B cell (primary cell): ENCODE data around the gene TPD52L3. TPM values are rescaled to one million over a fixed set of nuclear protein-coding genes. Genes with fewer than 3 reads are reported as not detected.

Source experiments
- ATAC-seq: fragments of 200-7000 bp; cut with Tn5 transposase; one replicate; pipeline ENCODE4 v1.10.0; 2021; ENCODE audit warnings: low read depth, mild to moderate bottlenecking, moderate number of reproducible peaks, moderate library complexity
- CTCF ChIA-PET: fragments of 350-600 bp; sonication (Branson Sonifier 250); formaldehyde crosslinking; loops from one replicate; lab custom pipeline; 2021; ENCODE audit warnings: antibody characterized with exemption, inconsistent platforms; lab: Charles Lee
- POLR2A ChIA-PET: fragments of 350-600 bp; sonication (Branson Sonifier 250); formaldehyde crosslinking; loops from one replicate; lab custom pipeline; 2021; ENCODE audit warnings: antibody characterized with exemption; lab: Charles Lee
- DNase-seq: peaks from one replicate; pipeline ENCODE4 v3.0.0; 2013
- H2AFZ ChIP-seq: 2 replicates; pipeline ENCODE4 v1.6.1; 2012; ENCODE audit warnings: mild to moderate bottlenecking, low read depth, low read length; ENCODE audit not compliant: insufficient read depth, poor library complexity, severe bottlenecking
- H3K27ac ChIP-seq, 2 donors: 1 replicate in 1 of 2; 2 replicates in 1 of 2; pipeline ENCODE4 v1.5.1; 2012 to 2013; ENCODE audit warnings: low read length in 2 of 2, mild to moderate bottlenecking in 2 of 2, moderate library complexity in 1 of 2
- H3K27me3 ChIP-seq, 4 experiments: fragments of 200-600 bp in 1 of 4; sonication (generic) in 1 of 4; replicated peaks in 1 of 4; 1 replicate in 2 of 4; 2 replicates in 2 of 4; pipeline versions ENCODE4 v1.6.1 to v1.7.0; 2013 to 2016; ENCODE audit warnings: low read length in 3 of 4, mild to moderate bottlenecking in 2 of 4, mixed read lengths in 1 of 4, moderate library complexity in 1 of 4; ENCODE audit not compliant: insufficient read depth in 4 of 4, control insufficient read depth in 3 of 4; ENCODE audit errors: control extremely low read depth in 1 of 4
- H3K36me3 ChIP-seq, 2 experiments: replicated peaks in 1 of 2; 1 replicate in 1 of 2; 2 replicates in 1 of 2; pipeline versions ENCODE4 v1.6.1 to v1.7.1; 2013; ENCODE audit warnings: low read length in 1 of 2; ENCODE audit not compliant: insufficient read depth in 2 of 2, control insufficient read depth in 1 of 2; ENCODE audit errors: control extremely low read depth in 1 of 2, extremely low read depth in 1 of 2
- H3K4me1 ChIP-seq, 2 donors: fragments of 200-600 bp in 1 of 2; sonication (generic) in 1 of 2; 1 replicate in 1 of 2; 2 replicates in 1 of 2; pipeline versions ENCODE4 v1.5.1 to v1.6.1; 2013 to 2017; ENCODE audit warnings: low read length in 2 of 2; ENCODE audit not compliant: control insufficient read depth in 2 of 2, insufficient read depth in 2 of 2
- H3K4me2 ChIP-seq: replicated peaks from 2 replicates; pipeline ENCODE3; 2012; ENCODE audit warnings: mild to moderate bottlenecking, low read depth, low read length; ENCODE audit not compliant: poor library complexity, severe bottlenecking
- H3K4me3 ChIP-seq, 5 experiments: fragments of 200-600 bp in 1 of 5; sonication (generic) in 1 of 5; 1 replicate in 3 of 5; 2 replicates in 2 of 5; pipeline versions ENCODE4 v1.5.1 to v1.7.0; 2011 to 2016; ENCODE audit warnings: low read length in 4 of 5, mild to moderate bottlenecking in 4 of 5, low read depth in 2 of 5, control low read depth in 1 of 5, moderate library complexity in 1 of 5; ENCODE audit not compliant: insufficient read depth in 1 of 5; ENCODE audit errors: control extremely low read depth in 1 of 5, extremely low read depth in 1 of 5
- H3K79me2 ChIP-seq: fragments of 200-600 bp; sonication (generic); one replicate; pipeline ENCODE4 v1.6.0; 2016; ENCODE audit warnings: low read length; ENCODE audit not compliant: control insufficient read depth, insufficient read depth
- H3K9ac ChIP-seq: fragments of 200-600 bp; sonication (generic); 2 replicates; pipeline ENCODE4 v1.6.1; 2017; ENCODE audit warnings: mild to moderate bottlenecking, low read length, moderate library complexity
- H3K9me3 ChIP-seq, 3 donors: one replicate each; pipeline versions ENCODE4 v1.6.1 to v1.7.1; 2013; ENCODE audit warnings: low read length in 2 of 3; ENCODE audit not compliant: control insufficient read depth in 2 of 3, insufficient read depth in 1 of 3; ENCODE audit errors: control extremely low read depth in 1 of 3
- H4K20me1 ChIP-seq: 2 replicates; pipeline ENCODE4 v1.6.0; 2012; ENCODE audit warnings: mild to moderate bottlenecking, low read length; ENCODE audit not compliant: insufficient read depth, control insufficient read depth, poor library complexity, severe bottlenecking
- H3K27ac Mint-ChIP-seq: one replicate; pipeline ENCODE4 v1.8.0; 2021; ENCODE audit warnings: mixed read lengths
- H3K27me3 Mint-ChIP-seq: one replicate; pipeline ENCODE4 v1.8.0; 2021; ENCODE audit warnings: mixed read lengths
- H3K4me1 Mint-ChIP-seq: one replicate; pipeline ENCODE4 v1.8.0; 2021; ENCODE audit warnings: mixed read lengths
- H3K4me3 Mint-ChIP-seq: one replicate; pipeline ENCODE4 v1.8.0; 2021; ENCODE audit warnings: mixed read lengths
- H3K9me3 Mint-ChIP-seq: one replicate; pipeline ENCODE4 v1.8.0; 2022; ENCODE audit warnings: mixed read lengths; ENCODE audit not compliant: insufficient read depth
- CTCF ChIP-seq: fragments of 200-600 bp; IDR thresholded peaks from one replicate; pipeline ENCODE4 v1.8.0; 2022; ENCODE audit warnings: antibody characterized with exemption, mild to moderate bottlenecking
- EZH2 ChIP-seq: IDR thresholded peaks from 2 replicates; pipeline ENCODE4 v1.6.1; 2012; ENCODE audit warnings: borderline replicate concordance, low read depth, mild to moderate bottlenecking, moderate library complexity, low read length; ENCODE audit not compliant: insufficient read depth, poor library complexity, severe bottlenecking
- WGBS: methylation state at CpG from one replicate; pipeline ENCODE4 v1.1.5; 2013; ENCODE audit warnings: missing lambda C conversion rate; ENCODE audit not compliant: insufficient coverage; 5-methylcytosine and 5-hydroxymethylcytosine counted together
- intact Hi-C: fragments of 100-400 bp; cut with micrococcal nuclease; formaldehyde crosslinking; loops from one replicate; pipeline ENCODE4 v1.10.0; 2022
- polyA plus RNA-seq: library from polyadenylated mRNA; depleted of rRNA; stranded (reverse); fragments of >200 nt; gene quantifications from 2 replicates; pipeline ENCODE4 v1.2.3, GENCODE V29; 2012
- total RNA-seq, 2 donors: library from RNA; stranded (reverse); fragments of 120-200 nt in 1 of 2; gene quantifications; 1 replicate in 1 of 2; 2 replicates in 1 of 2; pipeline versions ENCODE4 v1.2.3 to v1.2.4, GENCODE V29; 2013 to 2022

TPD52L3 gene
- total and polyA plus RNA-seq, 2 donors (not counting 1 experiment from before 2014, with no cell fraction given): not detected

- peaks cover 0 to 5% (median 0%) of the 10 kb centered on the region in 4 experiments for H3K27me3 ChIP-seq
- H3K27ac Mint-ChIP-seq: no peak overlapping the region
Measured at GRCh38 chr9:6348766-6349165, 20.6 kb downstream of the TPD52L3 start.

GRCh38 chr9:6351737-6352136 lies 23.6 kb downstream of the TPD52L3 start:
- H3K9me3 Mint-ChIP-seq: no peaks in the 10 kb centered on the region
- H3K36me3 ChIP-seq: no peaks in the 10 kb centered on the region
- no peak overlapping the region for H3K27ac ChIP-seq
- no peak for ATAC-seq
- peaks cover 6% of the 10 kb centered on the region for H3K4me1 Mint-ChIP-seq
- no peak for DNase-seq
- H3K9ac ChIP-seq: no peak overlapping the region
- H3K4me3 Mint-ChIP-seq: no peak overlapping the region
- H3K4me3 ChIP-seq: no peak overlapping the region
- peaks cover 12% of the 10 kb centered on the region for H3K27me3 Mint-ChIP-seq
- no peaks in the 10 kb centered on the region for H3K9me3 ChIP-seq
- intact Hi-C loops: no loop called here
- no peaks in the 10 kb centered on the region for H4K20me1 ChIP-seq
- no peak overlapping the region for H3K27ac Mint-ChIP-seq
- H2AFZ ChIP-seq: no peak overlapping the region
- H3K79me2 ChIP-seq: peaks cover 6% of the 10 kb centered on the region
- ChIA-PET POLR2A (no interaction called here), CTCF (interaction anchor here (0.9 to 2.3 kb wide), 3 partner anchors 63 to 218 kb away, joined by 3 to 20 read pairs (median 3); no protein-coding TSS in a partner anchor)
- H3K4me1 ChIP-seq: peaks cover 0 to 4% of the 10 kb centered on the region in 2 donors
- peaks cover 0 to 5% (median 0%) of the 10 kb centered on the region in 4 experiments for H3K27me3 ChIP-seq
- no peak overlapping the region for H3K4me2 ChIP-seq
- no peak for TF ChIP-seq CTCF
- TF ChIP-seq EZH2: no peak

More at GRCh38 chr9:6348766-6349165, 20.6 kb downstream of the TPD52L3 start:
- ChIA-PET POLR2A (no interaction called here), CTCF (interaction anchor here (1.0 to 1.3 kb wide), 2 partner anchors 217 to 478 kb away, joined by 3 to 5 read pairs; no protein-coding TSS in a partner anchor)
- Histone ChIP-seq H3K36me3 (no peaks in the 10 kb centered on the region), H2AFZ (no peak overlapping the region), H3K4me3 (no peak overlapping the region), H3K9ac (no peak overlapping the region), H3K4me2 (no peak overlapping the region), H4K20me1 (no peaks in the 10 kb centered on the region), H3K4me1 (no peaks in the 10 kb centered on the region), H3K27ac (no peak overlapping the region), H3K9me3 (peaks cover 0 to 4% (median 0%) of the 10 kb centered on the region in 3 donors), H3K79me2 (no peaks in the 10 kb centered on the region)
- no peak overlapping the region for H3K4me3 Mint-ChIP-seq
- ATAC-seq (no peak), DNase-seq (no peak)
- WGBS: no CpG with 5 or more reads among the region's 3 CpGs
- H3K9me3 Mint-ChIP-seq: no peaks in the 10 kb centered on the region
- no peak for TF ChIP-seq EZH2
- TF ChIP-seq CTCF: no peak
- no peaks in the 10 kb centered on the region for H3K4me1 Mint-ChIP-seq
- H3K27me3 Mint-ChIP-seq: peaks cover 17% of the 10 kb centered on the region
- intact Hi-C loops: no loop called here
